Measurements from ENCODE around the gene NTRK2.
"Not testable (repeated sequence)": the region's sequence is repeated elsewhere in the genome, so short reads cannot be mapped to it uniquely, and the experiment has no call there.

Gene NTRK2

DNA sequence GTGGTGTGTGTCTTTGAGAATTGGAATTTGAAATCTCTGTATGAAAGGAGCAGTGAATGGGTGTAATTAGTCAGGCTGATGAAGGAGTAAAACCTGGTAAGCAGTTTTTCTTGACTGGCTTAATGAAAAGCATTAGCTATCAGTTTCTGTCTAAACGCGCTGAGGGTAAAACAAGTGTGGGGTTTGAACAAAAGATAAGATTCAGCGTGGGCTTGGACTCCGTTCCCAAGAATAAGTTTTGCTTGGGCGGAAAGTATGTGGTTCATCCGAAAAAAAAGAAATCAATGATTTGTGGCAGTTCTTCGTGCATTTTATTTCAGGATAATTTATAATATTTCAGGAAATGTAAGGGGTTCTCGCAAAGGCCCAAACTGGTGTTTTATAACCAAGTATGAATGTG lies 217.3 kb downstream of the NTRK2 start:
- no peak overlapping the region for H3K27ac ChIP-seq
- ChIA-PET CTCF (no interaction called here), POLR2A (ENCODE audit: low non-redundant PET) (no interaction called here)
- DNase-seq (ENCODE audit: low spot score), result no peak
- TF ChIP-seq, protein P1, sequence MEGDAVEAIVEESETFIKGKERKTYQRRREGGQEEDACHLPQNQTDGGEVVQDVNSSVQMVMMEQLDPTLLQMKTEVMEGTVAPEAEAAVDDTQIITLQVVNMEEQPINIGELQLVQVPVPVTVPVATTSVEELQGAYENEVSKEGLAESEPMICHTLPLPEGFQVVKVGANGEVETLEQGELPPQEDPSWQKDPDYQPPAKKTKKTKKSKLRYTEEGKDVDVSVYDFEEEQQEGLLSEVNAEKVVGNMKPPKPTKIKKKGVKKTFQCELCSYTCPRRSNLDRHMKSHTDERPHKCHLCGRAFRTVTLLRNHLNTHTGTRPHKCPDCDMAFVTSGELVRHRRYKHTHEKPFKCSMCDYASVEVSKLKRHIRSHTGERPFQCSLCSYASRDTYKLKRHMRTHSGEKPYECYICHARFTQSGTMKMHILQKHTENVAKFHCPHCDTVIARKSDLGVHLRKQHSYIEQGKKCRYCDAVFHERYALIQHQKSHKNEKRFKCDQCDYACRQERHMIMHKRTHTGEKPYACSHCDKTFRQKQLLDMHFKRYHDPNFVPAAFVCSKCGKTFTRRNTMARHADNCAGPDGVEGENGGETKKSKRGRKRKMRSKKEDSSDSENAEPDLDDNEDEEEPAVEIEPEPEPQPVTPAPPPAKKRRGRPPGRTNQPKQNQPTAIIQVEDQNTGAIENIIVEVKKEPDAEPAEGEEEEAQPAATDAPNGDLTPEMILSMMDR (conservative IDR thresholded peaks at IDR 0.05; ENCODE audit: low read depth), result no peak

DNA sequence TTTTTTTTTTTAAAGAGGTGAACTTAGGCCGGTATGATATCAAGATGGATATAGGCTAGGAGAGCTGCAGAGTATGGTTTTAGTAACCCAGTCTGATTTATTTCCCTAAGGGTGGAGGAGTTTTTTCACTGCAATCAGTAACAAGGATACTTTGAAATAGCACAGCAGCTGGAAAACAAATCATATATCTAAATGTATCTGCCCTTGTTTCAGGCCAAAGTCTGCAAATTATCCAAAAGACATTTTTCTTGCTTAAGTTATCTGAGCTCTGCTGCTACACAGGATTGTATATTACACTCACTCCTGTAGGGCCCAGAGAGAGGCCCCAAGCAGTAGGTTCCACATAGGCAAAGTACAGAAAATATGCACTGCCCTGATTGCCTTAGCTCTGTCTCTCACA lies 222.4 kb downstream of the NTRK2 start:
- ChIA-PET CTCF (interaction anchor here (0.6 kb wide), 1 partner anchor 195 kb away, joined by 11 read pairs; no protein-coding TSS in a partner anchor), POLR2A (ENCODE audit: low non-redundant PET) (no interaction called here)
- TF ChIP-seq, protein P1 (conservative IDR thresholded peaks at IDR 0.05; ENCODE audit: low read depth), result no peak
- DNase-seq (ENCODE audit: low spot score), result no peak
- H3K27ac ChIP-seq, result no peak overlapping the region

DNA sequence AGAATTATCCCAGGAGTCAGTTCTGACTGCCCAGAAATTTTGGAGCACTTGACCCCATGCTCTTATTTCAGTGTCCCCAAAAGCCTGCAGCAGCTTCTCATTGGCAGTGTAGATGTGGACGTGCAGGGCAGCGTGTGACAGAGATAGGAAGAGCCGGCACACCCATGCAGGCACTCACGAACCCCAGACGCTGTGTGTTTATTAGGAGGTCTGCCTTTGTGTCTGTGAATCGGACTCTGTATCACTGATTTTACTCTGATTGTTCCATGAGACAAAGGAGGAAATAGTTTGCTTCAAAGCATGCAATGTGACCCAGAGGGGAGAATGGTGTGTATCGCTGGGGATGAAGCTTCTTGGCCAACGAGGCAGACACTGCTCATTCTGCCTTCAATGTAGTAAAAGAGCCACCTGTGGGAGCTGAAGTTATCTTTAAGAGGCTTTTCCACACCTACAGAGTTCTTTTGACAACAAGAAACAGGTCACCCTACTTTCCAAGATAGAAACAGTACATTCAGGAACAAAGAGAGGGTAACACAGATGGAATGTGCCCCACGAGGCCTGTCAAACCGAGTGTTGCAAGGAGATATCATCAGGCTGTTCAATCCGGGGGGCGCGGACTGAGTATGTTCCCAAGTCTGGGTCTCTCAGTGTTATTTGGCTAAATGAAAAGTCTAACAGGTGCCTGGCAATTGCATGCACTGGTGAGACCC lies 224.0 kb downstream of the NTRK2 start:
- DNase-seq (ENCODE audit: low spot score), result no peak
- POLR2A ChIA-PET (ENCODE audit: low non-redundant PET), result no interaction called here
- TF ChIP-seq, protein P1 (conservative IDR thresholded peaks at IDR 0.05; ENCODE audit: low read depth), result no peak
- CTCF ChIA-PET, result no interaction called here
- H3K27ac ChIP-seq, result no peak overlapping the region

DNA sequence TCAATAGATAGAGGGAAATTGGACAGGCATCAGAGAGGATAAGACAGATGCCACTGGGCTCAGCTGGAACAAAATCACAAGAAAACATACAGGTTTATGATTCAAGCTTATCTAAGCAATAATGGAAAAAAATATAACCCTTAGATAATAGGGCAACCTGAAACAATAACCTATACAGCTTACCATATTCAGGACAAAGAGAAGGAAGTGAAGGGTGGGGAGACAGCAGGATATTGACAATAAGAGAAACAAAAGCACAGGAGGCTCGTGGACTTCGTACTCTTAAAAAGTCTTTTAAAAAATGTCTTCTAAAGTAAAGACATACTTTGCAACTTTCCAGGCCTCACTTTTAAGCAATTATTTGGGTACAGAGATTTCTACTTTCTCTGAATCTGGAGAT lies 225.3 kb downstream of the NTRK2 start:
- DNase-seq (ENCODE audit: low spot score), result no peak
- TF ChIP-seq, protein P1 (conservative IDR thresholded peaks at IDR 0.05; ENCODE audit: low read depth), result no peak
- POLR2A ChIA-PET (ENCODE audit: low non-redundant PET), result no interaction called here
- no peak overlapping the region for H3K27ac ChIP-seq
- CTCF ChIA-PET, result interaction anchor here (0.7 kb wide), 1 partner anchor 11 kb away, joined by 3 read pairs; no protein-coding TSS in a partner anchor

DNA sequence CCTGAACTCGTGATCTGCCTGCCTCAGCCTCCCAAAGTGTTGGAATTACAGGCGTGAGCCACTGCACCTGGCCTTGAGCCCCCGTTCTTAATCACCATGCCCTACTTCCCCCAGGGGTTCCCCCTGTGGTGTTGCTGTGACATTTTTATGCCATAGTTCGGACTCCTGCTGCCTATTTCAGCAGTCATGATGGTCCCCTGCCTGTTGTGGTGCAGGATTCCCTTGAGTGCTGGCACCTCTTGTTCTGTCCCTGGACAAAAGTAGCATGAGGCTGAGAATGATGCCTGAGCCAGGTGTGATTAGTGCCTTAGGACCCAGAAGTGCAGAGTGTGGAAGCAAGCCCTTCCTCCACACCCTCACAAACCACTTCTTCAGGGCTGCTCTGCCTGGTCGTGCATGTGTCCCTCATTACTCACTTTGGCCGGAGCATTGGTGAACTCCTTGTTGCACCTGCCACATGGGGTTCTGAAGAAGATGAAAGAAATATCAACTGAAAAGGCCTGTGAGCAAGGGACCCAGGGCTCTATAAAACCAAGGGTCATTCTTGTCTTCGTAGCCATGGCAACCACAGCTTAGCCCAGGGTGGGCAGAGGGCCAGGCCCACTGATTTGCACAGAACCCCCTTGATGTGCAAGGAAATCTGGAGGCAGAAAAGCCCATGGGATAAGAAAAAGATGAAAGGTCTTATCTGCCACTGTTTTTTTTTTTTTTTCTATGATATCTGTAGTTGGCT lies 228.0 kb downstream of the NTRK2 start:
- no peak overlapping the region for H3K27ac ChIP-seq
- ChIA-PET POLR2A (ENCODE audit: low non-redundant PET) (interaction anchor here (0.6 kb wide), 1 partner anchor 11 kb away, joined by 4 read pairs; no protein-coding TSS in a partner anchor), CTCF (interaction anchor here (0.6 kb wide), 1 partner anchor 1143 kb away, joined by 3 read pairs; no protein-coding TSS in a partner anchor)
- TF ChIP-seq, protein P1 (conservative IDR thresholded peaks at IDR 0.05; ENCODE audit: low read depth), result no peak
- DNase-seq (ENCODE audit: low spot score), result no peak

DNA sequence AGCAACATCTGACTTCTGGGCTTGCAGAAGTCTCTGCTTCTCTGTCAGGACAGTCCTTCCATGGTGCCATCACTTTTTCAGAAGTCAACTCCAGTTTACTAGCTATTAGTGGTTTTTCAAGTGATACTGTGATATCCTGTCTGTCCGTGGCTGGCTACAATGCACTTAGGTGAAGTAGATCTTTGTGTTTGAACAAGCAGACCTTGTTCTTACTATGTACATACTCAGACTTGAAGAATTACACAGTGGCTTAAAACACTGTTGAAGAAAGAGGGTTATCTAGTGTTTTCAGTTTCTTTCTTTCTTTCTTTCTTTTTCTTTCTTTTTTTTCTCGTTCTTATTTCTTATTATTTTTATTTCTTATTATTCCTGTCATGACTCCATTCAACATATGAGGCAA lies 228.7 kb downstream of the NTRK2 start:
- POLR2A ChIA-PET (ENCODE audit: low non-redundant PET), result interaction anchor here (0.6 kb wide), 1 partner anchor 10 kb away, joined by 4 read pairs; no protein-coding TSS in a partner anchor
- TF ChIP-seq, protein P1 (conservative IDR thresholded peaks at IDR 0.05; ENCODE audit: low read depth), result no peak
- CTCF ChIA-PET, result interaction anchor here (0.7 kb wide), 1 partner anchor 31 kb away, joined by 3 read pairs; no protein-coding TSS in a partner anchor

DNA sequence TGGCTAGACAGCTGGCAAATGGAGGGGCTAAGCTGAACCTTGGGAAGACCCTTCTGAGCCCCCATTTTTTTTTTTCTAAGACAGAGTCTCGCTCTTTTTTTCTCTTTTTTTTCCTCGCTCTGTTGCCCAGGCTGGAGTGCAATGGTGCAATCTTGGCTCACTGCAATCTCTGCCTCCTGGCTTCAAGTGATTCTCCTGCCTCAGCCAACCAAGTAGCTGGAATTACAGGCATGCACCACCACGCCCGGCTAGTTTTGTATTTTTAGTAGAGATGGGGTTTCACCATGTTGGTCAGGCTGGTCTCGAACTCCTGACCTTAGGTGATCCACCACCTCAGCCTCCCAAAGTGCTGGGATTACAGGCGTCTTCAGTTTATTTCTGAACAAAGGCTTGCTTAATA lies 229.1 kb downstream of the NTRK2 start:
- not testable (repeated sequence) for H3K27ac ChIP-seq; DNase-seq (ENCODE audit: low spot score)
- ChIA-PET CTCF (interaction anchor here (0.7 kb wide), 1 partner anchor 30 kb away, joined by 3 read pairs; no protein-coding TSS in a partner anchor), POLR2A (ENCODE audit: low non-redundant PET) (interaction anchor here (0.6 kb wide), 1 partner anchor 10 kb away, joined by 4 read pairs; no protein-coding TSS in a partner anchor)

More for the DNA sequence above, 228.7 kb downstream of the NTRK2 start:
- DNase-seq (ENCODE audit: low spot score), result no peak
- H3K27ac ChIP-seq, result no peak overlapping the region
